HG02943 (cell line): ENCODE results near the gene SH3RF2.
"Not testable (repeated sequence)": the region's sequence is repeated elsewhere in the genome, so short reads cannot be mapped to it uniquely, and the experiment has no call there.

Experiments used
- ATAC-seq: cut with Tn5 transposase; IDR thresholded peaks from one replicate; pipeline ENCODE4 v1.9.1; 2021; ENCODE audit warnings: mild to moderate bottlenecking, low read depth, moderate library complexity; ENCODE audit not compliant: unreplicated experiment

SH3RF2 gene

GRCh38 chr5:145936401-145937131 is at the start of gene SH3RF2:
SH3RF2 (plus strand) TSS chr5:145936578; CDS start chr5:145937929, 1,351 bp downstream.
- ATAC-seq = no peak

GRCh38 chr5:145887217-145887616 is 49.2 kb upstream of the SH3RF2 start:
- no peak for ATAC-seq

GRCh38 chr5:145887976-145888574 is 48.3 kb upstream of the SH3RF2 start:
- ATAC-seq = no peak

- no peak for ATAC-seq
Observed at GRCh38 chr5:145889611-145890010, 46.8 kb upstream of the SH3RF2 start.

GRCh38 chr5:145891378-145891777 is 45.0 kb upstream of the SH3RF2 start:
- not testable (repeated sequence) for ATAC-seq

GRCh38 chr5:145898171-145898570 is 38.2 kb upstream of the SH3RF2 start:
- ATAC-seq = no peak

- ATAC-seq = no peak
Observed at GRCh38 chr5:145902421-145902820, 34.0 kb upstream of the SH3RF2 start.

GRCh38 chr5:145903113-145903512 is 33.3 kb upstream of the SH3RF2 start:
- ATAC-seq = no peak

- ATAC-seq = no peak
Observed at GRCh38 chr5:145903867-145904266, 32.5 kb upstream of the SH3RF2 start.

- ATAC-seq = no peak
Observed at GRCh38 chr5:145904743-145905142, 31.6 kb upstream of the SH3RF2 start.

- no peak for ATAC-seq
Observed at GRCh38 chr5:145906401-145906800, 30.0 kb upstream of the SH3RF2 start.

- no peak for ATAC-seq
Observed at GRCh38 chr5:145908206-145908960, 28.0 kb upstream of the SH3RF2 start.

- ATAC-seq = no peak
Observed at GRCh38 chr5:145911164-145911563, 25.2 kb upstream of the SH3RF2 start.

- no peak for ATAC-seq
Observed at GRCh38 chr5:145912019-145912418, 24.4 kb upstream of the SH3RF2 start.

- ATAC-seq = no peak
Observed at GRCh38 chr5:145912594-145912993, 23.8 kb upstream of the SH3RF2 start.

GRCh38 chr5:145913701-145914100 is 22.7 kb upstream of the SH3RF2 start:
- no peak for ATAC-seq

GRCh38 chr5:145915970-145916638 is 20.3 kb upstream of the SH3RF2 start:
- no peak for ATAC-seq

- no peak for ATAC-seq
Observed at GRCh38 chr5:145917288-145917687, 19.1 kb upstream of the SH3RF2 start.

- ATAC-seq = no peak
Observed at GRCh38 chr5:145918397-145918796, 18.0 kb upstream of the SH3RF2 start.

GRCh38 chr5:145919413-145919812 is 17.0 kb upstream of the SH3RF2 start:
- no peak for ATAC-seq
